Testis (tissue), 3 donors: ENCODE measurements around the gene SPRYD3. TPM values are rescaled to one million over a fixed set of nuclear protein-coding genes. Genes with fewer than 3 reads are reported as not detected.
"Not testable (repeated sequence)": the region's sequence is repeated elsewhere in the genome, so short reads cannot be mapped to it uniquely, and the experiment has no call there.

Experiments
- DNase-seq: peaks from one replicate; pipeline ENCODE4 v3.0.0-alpha.2; 2019
- H3K27ac ChIP-seq, 2 donors: fragments of 200-600 bp; sonication (generic); one replicate each; pipeline ENCODE4 v1.5.1; 2019
- H3K27me3 ChIP-seq: fragments of 200-600 bp; sonication (generic); one replicate; pipeline ENCODE4 v1.5.1; 2019
- H3K36me3 ChIP-seq: fragments of 200-600 bp; sonication (generic); one replicate; pipeline ENCODE4 v1.5.1; 2017; ENCODE audit warnings: low read depth; ENCODE audit errors: missing control alignments
- H3K4me1 ChIP-seq: fragments of 200-600 bp; sonication (generic); one replicate; pipeline ENCODE4 v1.5.1; 2019
- H3K4me3 ChIP-seq, 2 donors: fragments of 200-600 bp; sonication (generic); one replicate each; pipeline ENCODE4 v1.5.1; 2017 to 2019
- H3K9me3 ChIP-seq: fragments of 200-600 bp; sonication (generic); one replicate; pipeline ENCODE4 v1.5.1; 2017
- CTCF ChIP-seq, 3 experiments: fragments of 450-650 bp in 2 of 3; fragments of 200-600 bp in 1 of 3; sonication (generic) in 1 of 3; IDR thresholded peaks; one replicate each; pipeline ENCODE4 v1.5.1; 2016 to 2019; ENCODE audit warnings: antibody characterized with exemption in 3 of 3, mild to moderate bottlenecking in 2 of 3, moderate library complexity in 1 of 3
- POLR2A ChIP-seq: fragments of 450-650 bp; IDR thresholded peaks from one replicate; pipeline ENCODE4 v1.6.1; 2017; ENCODE audit warnings: antibody characterized with exemption, mild to moderate bottlenecking, moderate library complexity
- WGBS, 2 donors: methylation state at CpG; one replicate each; pipeline ENCODE4 v1.1.5; 2018; 5-methylcytosine and 5-hydroxymethylcytosine counted together
- intact Hi-C: fragments of 100-400 bp; cut with DNase I; formaldehyde crosslinking; loops from one replicate; pipeline ENCODE4 v1.15.1; 2023; ENCODE audit warnings: low total_unique reads
- polyA plus RNA-seq: library from polyadenylated mRNA; stranded (reverse); fragments of 350-450 nt; fragmentation: Illumina TruSeq; extraction: RNeasy Lipid Tissue Mini Kit (QIAGEN cat#74804); gene quantifications from one replicate; pipeline ENCODE4 v1.2.3, GENCODE V29; 2014; ENCODE audit warnings: low read depth, low replicate concordance; ENCODE audit not compliant: insufficient read depth
- total RNA-seq, 2 donors: library from RNA; depleted of rRNA; stranded (reverse); fragments of >200 nt; gene quantifications; one replicate each; pipeline ENCODE4 v1.2.3, GENCODE V29; 2016

SPRYD3 gene
- total and polyA plus RNA-seq, 3 donors from 2014 or later, result 27.7 to 29.5 (median 29.5) TPM

- 61 to 76% methylated on average over 23 to 33 of the region's 33 CpGs for WGBS, 2 donors
- no peak overlapping the region for H3K27ac ChIP-seq
- H3K9me3 ChIP-seq, result no peaks in the 10 kb centered on the region
- intact Hi-C loops, result no loop called here
- no peaks in the 10 kb centered on the region for H3K4me1 ChIP-seq
- no peak for TF ChIP-seq CTCF (IDR thresholded peaks at IDR 0.05)
- TF ChIP-seq POLR2A, result no peak
- H3K27me3 ChIP-seq, result no peaks in the 10 kb centered on the region
- DNase-seq, result peak; percentile 47
- peak overlapping the region in 1 of 2 donors; percentile 39 for H3K4me3 ChIP-seq
- H3K36me3 ChIP-seq, result no peaks in the 10 kb centered on the region
These were observed 36.1 kb upstream of the SPRYD3 start for GRCh38 chr12:53115112-53115890.

- intact Hi-C loops, result no loop called here
- TF ChIP-seq POLR2A (no peak), CTCF (IDR thresholded peaks at IDR 0.05) (no peak)
These were observed 34.8 kb upstream of the SPRYD3 start for GRCh38 chr12:53113951-53114350.

GRCh38 chr12:53113136-53113705 is 34.0 kb upstream of the SPRYD3 start:
- 67 to 81% methylated on average over 11 to 12 of the region's 12 CpGs for WGBS, 2 donors

More at GRCh38 chr12:53113951-53114350, 34.8 kb upstream of the SPRYD3 start:
- Histone ChIP-seq H3K4me1 (no peaks in the 10 kb centered on the region), H3K27ac (no peak overlapping the region), H3K9me3 (no peaks in the 10 kb centered on the region), H3K27me3 (no peaks in the 10 kb centered on the region), H3K36me3 (no peaks in the 10 kb centered on the region), H3K4me3 (no peak overlapping the region)
- DNase-seq, result no peak

GRCh38 chr12:53112431-53112830 is 33.2 kb upstream of the SPRYD3 start:
- H3K36me3 ChIP-seq, DNase-seq, H3K4me1 ChIP-seq, H3K27ac ChIP-seq, intact Hi-C loops, H3K27me3 ChIP-seq, H3K4me3 ChIP-seq, H3K9me3 ChIP-seq: not testable (repeated sequence)
- 90 to 91% methylated on average over 7 of the region's 7 CpGs for WGBS, 2 donors

More at GRCh38 chr12:53113136-53113705, 34.0 kb upstream of the SPRYD3 start:
- H3K4me1 ChIP-seq, result peaks cover 3% of the 10 kb centered on the region
- no peak overlapping the region for H3K4me3 ChIP-seq
- TF ChIP-seq POLR2A, result no peak
- TF ChIP-seq CTCF (IDR thresholded peaks at IDR 0.05), result no peak
- intact Hi-C loops, result no loop called here
- no peaks in the 10 kb centered on the region for H3K9me3 ChIP-seq
- H3K36me3 ChIP-seq, result no peaks in the 10 kb centered on the region
- DNase-seq, result no peak
- H3K27ac ChIP-seq, result no peak overlapping the region
- no peaks in the 10 kb centered on the region for H3K27me3 ChIP-seq

- Histone ChIP-seq H3K4me3 (no peak overlapping the region), H3K27me3 (no peaks in the 10 kb centered on the region), H3K9me3 (no peaks in the 10 kb centered on the region), H3K36me3 (no peaks in the 10 kb centered on the region), H3K27ac (peak overlapping the region in 1 of 2 donors; percentile 60), H3K4me1 (peaks cover 16% of the 10 kb centered on the region)
- intact Hi-C loops, result no loop called here
- WGBS, 2 donors, result 45 to 47% methylated on average over 7 of the region's 7 CpGs
- no peak for DNase-seq
- TF ChIP-seq POLR2A (no peak), CTCF (IDR thresholded peaks at IDR 0.05) (no peak)
These were observed 27.9 kb upstream of the SPRYD3 start for GRCh38 chr12:53107122-53107521.
